Lower lobe of right lung (tissue), 2 donors: Measurements from ENCODE around the gene ZNF385C. TPM values are rescaled to one million over a fixed set of nuclear protein-coding genes. Genes with fewer than 3 reads are reported as not detected.

Source experiments
- ATAC-seq, 2 donors: fragments of 200-7000 bp; cut with Tn5 transposase; one replicate each; pipeline ENCODE4 v1.9.1; 2020 to 2022; ENCODE audit warnings: mild to moderate bottlenecking in 2 of 2, moderate library complexity in 2 of 2
- DNase-seq: peaks from one replicate; pipeline ENCODE4 v3.0.0-alpha.2; 2020
- H3K27ac ChIP-seq: fragments of 200-600 bp; one replicate; pipeline ENCODE4 v1.8.0; 2022
- H3K27me3 ChIP-seq: fragments of 200-600 bp; one replicate; pipeline ENCODE4 v1.8.0; 2022; ENCODE audit warnings: low read depth
- H3K36me3 ChIP-seq: fragments of 200-600 bp; one replicate; pipeline ENCODE4 v1.8.0; 2022; ENCODE audit warnings: mild to moderate bottlenecking
- H3K4me1 ChIP-seq: fragments of 200-600 bp; one replicate; pipeline ENCODE4 v1.8.0; 2022
- H3K4me3 ChIP-seq: fragments of 200-600 bp; one replicate; pipeline ENCODE4 v1.8.0; 2022; ENCODE audit warnings: mild to moderate bottlenecking
- H3K9me3 ChIP-seq: fragments of 200-600 bp; one replicate; pipeline ENCODE4 v1.8.0; 2022
- intact Hi-C: fragments of 100-400 bp; cut with DNase I; formaldehyde crosslinking; loops from one replicate; pipeline ENCODE4 v1.11.0; 2022
- total RNA-seq: library from RNA; stranded (reverse); fragmentation: NEBNext Ultra II Directional; extraction: Animal tissue kit (Norgen Biotek cat#: 25700); gene quantifications from one replicate; pipeline ENCODE4 v1.2.1, GENCODE V29; 2021
- TF ChIP-seq, protein P1 (sequence below): fragments of 200-600 bp; IDR thresholded peaks from one replicate; pipeline ENCODE4 v1.8.0; 2022; ENCODE audit warnings: antibody characterized with exemption, mild to moderate bottlenecking
- donor health status: DM: no; HTN: yes; CAD: no; lungs with severe emphysema.

Gene ZNF385C
- total RNA-seq, 1 donor from 2014 or later, result 1.2 TPM

DNA sequence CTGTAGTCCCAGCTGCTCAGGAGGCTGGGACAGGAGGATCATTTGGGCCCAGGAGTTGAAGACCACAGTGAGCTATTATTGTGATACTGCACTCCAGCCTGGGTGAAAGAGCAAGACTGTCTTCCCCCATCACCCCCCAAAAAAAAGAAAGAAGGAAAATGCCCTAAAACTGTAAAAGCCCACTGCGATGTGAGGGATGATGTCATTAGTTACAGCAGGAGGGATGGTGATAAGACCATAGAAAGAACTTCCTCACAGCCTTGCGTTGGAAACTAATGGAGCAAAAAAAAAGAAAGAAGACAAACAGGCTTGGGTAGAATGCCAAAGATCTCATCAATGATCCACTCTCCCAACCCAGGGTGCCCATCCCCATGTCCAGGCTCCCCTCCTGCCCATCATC is 18.7 kb downstream of the ZNF385C start:
- no peak for DNase-seq
- TF ChIP-seq, protein P1, sequence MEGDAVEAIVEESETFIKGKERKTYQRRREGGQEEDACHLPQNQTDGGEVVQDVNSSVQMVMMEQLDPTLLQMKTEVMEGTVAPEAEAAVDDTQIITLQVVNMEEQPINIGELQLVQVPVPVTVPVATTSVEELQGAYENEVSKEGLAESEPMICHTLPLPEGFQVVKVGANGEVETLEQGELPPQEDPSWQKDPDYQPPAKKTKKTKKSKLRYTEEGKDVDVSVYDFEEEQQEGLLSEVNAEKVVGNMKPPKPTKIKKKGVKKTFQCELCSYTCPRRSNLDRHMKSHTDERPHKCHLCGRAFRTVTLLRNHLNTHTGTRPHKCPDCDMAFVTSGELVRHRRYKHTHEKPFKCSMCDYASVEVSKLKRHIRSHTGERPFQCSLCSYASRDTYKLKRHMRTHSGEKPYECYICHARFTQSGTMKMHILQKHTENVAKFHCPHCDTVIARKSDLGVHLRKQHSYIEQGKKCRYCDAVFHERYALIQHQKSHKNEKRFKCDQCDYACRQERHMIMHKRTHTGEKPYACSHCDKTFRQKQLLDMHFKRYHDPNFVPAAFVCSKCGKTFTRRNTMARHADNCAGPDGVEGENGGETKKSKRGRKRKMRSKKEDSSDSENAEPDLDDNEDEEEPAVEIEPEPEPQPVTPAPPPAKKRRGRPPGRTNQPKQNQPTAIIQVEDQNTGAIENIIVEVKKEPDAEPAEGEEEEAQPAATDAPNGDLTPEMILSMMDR, result no peak
- Histone ChIP-seq H3K27ac (no peak overlapping the region), H3K36me3 (no peaks in the 10 kb centered on the region), H3K27me3 (no peaks in the 10 kb centered on the region), H3K9me3 (no peaks in the 10 kb centered on the region), H3K4me3 (no peak overlapping the region), H3K4me1 (no peaks in the 10 kb centered on the region)
- ATAC-seq, result no peak
- intact Hi-C loops, result no loop called here

DNA sequence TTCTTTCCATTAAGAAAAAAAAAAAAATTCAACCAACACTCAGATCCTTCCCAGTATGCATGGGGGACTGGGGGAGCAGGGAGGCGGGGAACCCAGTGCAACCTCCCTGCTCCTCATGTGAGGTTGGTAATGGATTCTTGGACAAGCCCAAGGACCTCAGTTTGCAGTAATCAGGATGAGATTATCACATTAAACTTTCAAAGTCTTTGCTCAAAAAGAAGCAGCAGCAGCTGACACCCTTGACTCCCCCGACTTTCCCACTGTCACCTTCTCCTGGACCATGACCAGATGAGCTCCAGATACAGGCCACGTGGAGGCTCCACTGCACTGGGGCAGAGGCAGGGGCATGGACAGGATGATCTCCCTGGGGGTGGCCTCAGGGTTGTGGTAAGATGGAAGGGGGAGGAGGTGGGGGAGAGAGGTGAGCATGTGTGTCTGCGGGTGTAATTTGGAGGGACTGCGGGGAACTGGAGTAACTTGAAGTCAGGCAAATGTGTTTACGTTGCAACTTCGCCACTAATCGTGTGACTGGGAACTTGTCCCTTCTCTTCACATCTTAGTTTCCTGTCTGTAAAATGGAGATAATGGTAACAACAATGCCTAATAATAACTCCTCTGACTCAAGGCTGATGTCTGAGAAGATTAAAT is 19.8 kb downstream of the ZNF385C start:
- Histone ChIP-seq H3K4me1 (no peaks in the 10 kb centered on the region), H3K36me3 (no peaks in the 10 kb centered on the region), H3K27ac (no peak overlapping the region), H3K9me3 (no peaks in the 10 kb centered on the region), H3K4me3 (no peak overlapping the region), H3K27me3 (peaks cover 1% of the 10 kb centered on the region)
- no peak for ATAC-seq
- DNase-seq, result no peak
- intact Hi-C loops, result no loop called here
- TF ChIP-seq, protein P1, result no peak

DNA sequence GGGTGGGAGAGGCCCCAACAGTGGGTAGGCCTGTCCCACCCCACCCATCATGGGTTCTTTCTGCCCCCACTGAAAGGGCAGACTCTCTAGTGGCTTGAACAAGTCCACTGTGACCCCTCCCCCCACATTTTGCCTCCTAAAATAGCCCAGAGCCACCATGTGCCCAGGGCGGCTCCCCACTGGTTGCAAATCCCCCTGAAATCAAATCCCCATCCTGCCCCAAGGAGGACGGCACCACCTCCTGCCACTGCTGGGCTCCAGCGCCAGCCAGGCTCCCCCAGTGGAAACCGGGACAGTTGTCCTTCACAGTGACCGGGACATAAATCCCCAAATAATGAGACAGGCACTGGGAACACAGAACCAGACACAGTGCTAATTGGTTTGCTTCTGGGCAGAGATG is 20.5 kb downstream of the ZNF385C start:
- Histone ChIP-seq H3K4me1 (peaks cover under 1% of the 10 kb centered on the region), H3K4me3 (no peak overlapping the region), H3K9me3 (no peaks in the 10 kb centered on the region), H3K27me3 (peaks cover 9% of the 10 kb centered on the region), H3K27ac (no peak overlapping the region), H3K36me3 (no peaks in the 10 kb centered on the region)
- TF ChIP-seq, protein P1, result no peak
- intact Hi-C loops, result no loop called here
- DNase-seq (no peak), ATAC-seq (no peak)

DNA sequence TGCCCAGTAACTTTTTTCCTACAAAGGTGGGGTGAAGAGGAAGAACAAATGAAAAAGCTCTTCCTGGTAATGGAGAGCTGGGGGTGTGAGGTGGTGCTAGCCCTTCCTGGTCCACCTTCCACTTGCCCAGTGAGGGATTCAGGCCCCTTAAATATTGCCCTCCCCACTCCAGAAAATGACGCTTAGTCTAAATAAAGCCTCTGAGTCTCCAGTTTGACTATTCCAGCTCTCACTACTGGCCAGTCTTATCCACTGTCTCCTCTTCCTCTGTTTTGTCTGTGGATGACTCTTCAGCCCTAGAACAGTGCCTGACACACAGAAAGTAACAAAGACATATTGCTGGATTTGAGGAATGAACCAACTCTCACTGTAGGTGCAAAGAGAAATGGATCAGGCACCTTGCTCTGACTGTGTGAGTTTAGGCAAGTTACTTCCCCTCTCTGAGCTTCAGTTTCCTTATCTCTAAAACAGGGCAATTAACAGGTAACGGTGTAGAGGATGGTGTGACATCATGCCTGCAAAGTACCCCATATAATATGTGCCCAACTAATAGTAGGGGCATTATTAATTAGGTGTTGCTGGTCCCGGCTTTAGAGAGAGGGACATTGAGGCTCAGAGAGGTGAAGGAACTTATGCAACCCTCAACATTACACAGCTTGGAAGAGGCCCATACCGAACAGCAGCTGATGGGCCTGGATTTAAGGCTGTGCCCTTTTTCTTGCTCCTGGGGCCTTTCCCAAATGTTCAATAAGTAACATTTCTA is 21.3 kb downstream of the ZNF385C start:
- H3K4me3 ChIP-seq, result no peak overlapping the region
- H3K36me3 ChIP-seq, result no peaks in the 10 kb centered on the region
- DNase-seq (no peak), ATAC-seq (no peak)
- no peak overlapping the region for H3K27ac ChIP-seq
- H3K9me3 ChIP-seq, result no peaks in the 10 kb centered on the region
- intact Hi-C loops, result no loop called here
- TF ChIP-seq, protein P1, result no peak
- peaks cover 8% of the 10 kb centered on the region for H3K4me1 ChIP-seq
- H3K27me3 ChIP-seq, result peaks cover 17% of the 10 kb centered on the region

DNA sequence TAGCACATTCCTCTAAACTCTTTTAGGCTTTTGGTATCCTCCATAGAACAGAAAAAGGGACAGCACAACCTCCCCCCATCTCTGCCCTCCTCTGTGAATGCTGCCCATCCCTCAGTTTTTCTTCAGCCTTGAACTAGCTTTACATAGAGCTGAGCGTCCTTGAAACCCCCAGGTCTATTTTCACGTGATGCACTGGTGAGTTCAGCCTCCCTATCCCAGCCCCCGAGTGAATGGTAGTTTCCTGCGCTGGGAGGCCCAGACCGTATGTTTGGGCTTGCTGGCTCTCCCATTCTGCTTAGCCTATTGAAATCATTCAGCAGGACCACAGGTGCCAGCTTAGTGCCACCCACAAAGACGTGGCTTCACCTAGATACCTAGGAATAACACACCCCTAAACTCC is 22.5 kb downstream of the ZNF385C start:
- TF ChIP-seq, protein P1, result no peak
- no peak for ATAC-seq
- Histone ChIP-seq H3K4me3 (no peak overlapping the region), H3K9me3 (no peaks in the 10 kb centered on the region), H3K27me3 (peaks cover 29% of the 10 kb centered on the region), H3K27ac (no peak overlapping the region), H3K4me1 (peaks cover 10% of the 10 kb centered on the region), H3K36me3 (no peaks in the 10 kb centered on the region)
- intact Hi-C loops, result no loop called here
- DNase-seq, result no peak
